HepG2 (cell line): ENCODE results near the gene WASHC2C. TPM values are rescaled to one million over a fixed set of nuclear protein-coding genes. Genes with fewer than 3 reads are reported as not detected.
"Not testable (repeated sequence)": the region's sequence is repeated elsewhere in the genome, so short reads cannot be mapped to it uniquely, and the experiment has no call there.

Experiments
- ATAC-seq: fragments of 200-7000 bp; cut with Tn5 transposase; 3 replicates; pipeline ENCODE4 v1.9.1; 2020; ENCODE audit warnings: mild to moderate bottlenecking, moderate library complexity
- BruUV-seq: library from RNA; stranded (reverse); fragments of 400-500 nt; replicated peaks from 2 replicates; lab custom pipeline; 2021; lab: Mats Ljungman, UMichigan
- CTCF ChIA-PET: fragments of 300-600 bp; formaldehyde crosslinking; extraction: SDS; loops from one replicate; lab custom pipeline; 2021; ENCODE audit warnings: low total read pairs, inconsistent platforms, low intra/inter-chr PET ratio; lab: Yijun Ruan, JAX
- POLR2A ChIA-PET: fragments of 350-600 bp; sonication (Branson Sonifier 250); formaldehyde crosslinking; loops from one replicate; lab custom pipeline; 2020; ENCODE audit warnings: antibody characterized with exemption, inconsistent platforms; lab: Yijun Ruan, JAX
- DNase-seq: peaks from one replicate; pipeline ENCODE4 v3.0.0-alpha.2; 2015; ENCODE audit warnings: low spot score
- FAIRE-seq: peaks from 3 replicates; lab custom pipeline; 2011; peaks lifted over from hg19 to GRCh38; lab: Jason Lieb, UNC
- H2AFZ ChIP-seq: one replicate; pipeline ENCODE4 v1.6.1; 2011; ENCODE audit warnings: low read length, inconsistent platforms
- H3K27ac ChIP-seq: fragments of 300-600 bp; 3 replicates; pipeline ENCODE4 v1.8.0; 2011; ENCODE audit warnings: mixed run types, mild to moderate bottlenecking, mixed read lengths, low read length, inconsistent platforms; ENCODE audit not compliant: insufficient read depth; ENCODE audit errors: extremely low read length
- H3K27me3 ChIP-seq, 2 experiments: fragments of 200-600 bp in 1 of 2; 2 replicates in 1 of 2; 3 replicates in 1 of 2; pipeline versions ENCODE4 v1.6.0 to v1.8.0; 2011; ENCODE audit warnings: low read length in 2 of 2, mild to moderate bottlenecking in 2 of 2, moderate library complexity in 2 of 2, inconsistent platforms in 1 of 2; ENCODE audit not compliant: insufficient read depth in 2 of 2, control insufficient read depth in 1 of 2
- H3K36me3 ChIP-seq, 2 experiments: fragments of 200-600 bp in 1 of 2; replicated peaks in 1 of 2; 2 replicates in 1 of 2; 3 replicates in 1 of 2; pipeline versions ENCODE4 v1.5.1 to v1.8.0; 2011; ENCODE audit warnings: low read length in 2 of 2, inconsistent platforms in 1 of 2; ENCODE audit not compliant: insufficient read depth in 2 of 2, control insufficient read depth in 1 of 2
- H3K4me1 ChIP-seq: 2 replicates; pipeline ENCODE4 v1.5.1; 2012; ENCODE audit warnings: low read length, inconsistent platforms; ENCODE audit not compliant: insufficient read depth
- H3K4me2 ChIP-seq: 2 replicates; pipeline ENCODE4 v1.6.0; 2011; ENCODE audit warnings: low read depth, low read length, inconsistent platforms
- H3K4me3 ChIP-seq, 3 experiments: fragments of 200-600 bp in 1 of 3; sonication (generic), shearing (Covaris generic) in 1 of 3; replicated peaks in 1 of 3; 2 replicates each; pipeline ENCODE4 v1.5.1; 2011 to 2016; ENCODE audit warnings: low read length in 3 of 3, inconsistent platforms in 2 of 3, low read depth in 2 of 3, mild to moderate bottlenecking in 2 of 3, control low read depth in 1 of 3, mixed read lengths in 1 of 3; ENCODE audit not compliant: insufficient read depth in 1 of 3
- H3K79me2 ChIP-seq: one replicate; pipeline ENCODE4 v1.6.1; 2011; ENCODE audit warnings: low read length, inconsistent platforms; ENCODE audit not compliant: insufficient read depth
- H3K9ac ChIP-seq: 2 replicates; pipeline ENCODE4 v1.6.0; 2011; ENCODE audit warnings: mild to moderate bottlenecking, low read depth, low read length, inconsistent platforms; ENCODE audit not compliant: insufficient read depth
- H3K9me3 ChIP-seq: 2 replicates; pipeline ENCODE4 v1.5.1; 2012; ENCODE audit warnings: mild to moderate bottlenecking, low read length
- H4K20me1 ChIP-seq: 2 replicates; pipeline ENCODE4 v1.6.0; 2011; ENCODE audit warnings: inconsistent platforms, mild to moderate bottlenecking, low read length, moderate library complexity; ENCODE audit not compliant: insufficient read depth
- WGBS: methylation state at CpG from one replicate; pipeline ENCODE4 v1.1.6; 2017; ENCODE audit warnings: low lambda C conversion rate; 5-methylcytosine and 5-hydroxymethylcytosine counted together
- in situ Hi-C: cut with HindIII; loops from 2 replicates; pipeline ENCODE4 v1.10.0; 2017; ENCODE audit warnings: low pct_unique_long_range_greater_than_20kb; ENCODE audit not compliant: extremely low pct_ligation_motif_present
- intact Hi-C: fragments of 100-400 bp; cut with micrococcal nuclease; formaldehyde crosslinking; loops from one replicate; pipeline ENCODE4 v1.10.0; 2022; ENCODE audit not compliant: unreplicated experiment
- polyA plus RNA-seq, 8 experiments: library from polyadenylated mRNA; depleted of rRNA in 3 of 8; stranded (reverse) in 7 of 8; unstranded in 1 of 8; fragments of >200 nt; fragmentation: Illumina TruSeq in 4 of 8; extraction: Trizol in 4 of 8; gene quantifications; 2 replicates each; pipeline versions ENCODE4 v1.2.1 to v1.2.3, GENCODE V29; 2011 to 2016; ENCODE audit warnings: low read depth in 4 of 8, missing spikeins in 1 of 8, mixed read lengths in 1 of 8; ENCODE audit not compliant: insufficient read depth in 1 of 8
- total RNA-seq, 5 experiments: library from RNA; depleted of rRNA; stranded (reverse); fragments of >200 nt; fragmentation: Illumina TruSeq; extraction: Trizol; gene quantifications; 2 replicates each; pipeline ENCODE4 v1.2.3, GENCODE V29; 2016; ENCODE audit warnings: low read depth in 1 of 5

Gene WASHC2C
- total and polyA plus RNA-seq, 2 of the 13 experiments (the other 11 are each of a cell fraction or from before 2014, with no cell fraction given): 17.8 to 20.8 TPM

- WGBS: 92% methylated on average over 3 of the region's 5 CpGs
Measured at GRCh38 chr10:45752210-45752609, 25.1 kb downstream of the WASHC2C start.

GRCh38 chr10:45753979-45754495, 27.0 kb downstream of the WASHC2C start:
- H3K27ac ChIP-seq, DNase-seq, H3K27me3 ChIP-seq, H4K20me1 ChIP-seq, H3K9me3 ChIP-seq, CTCF ChIA-PET, POLR2A ChIA-PET, H2AFZ ChIP-seq, H3K4me3 ChIP-seq, H3K4me2 ChIP-seq, H3K9ac ChIP-seq, H3K4me1 ChIP-seq, intact Hi-C loops, in situ Hi-C loops, ATAC-seq, H3K36me3 ChIP-seq, BruUV-seq, FAIRE-seq, H3K79me2 ChIP-seq: not testable (repeated sequence)
- WGBS: 95% methylated on average over 6 of the region's 7 CpGs

More at GRCh38 chr10:45752210-45752609, 25.1 kb downstream of the WASHC2C start:
- H3K79me2 ChIP-seq, FAIRE-seq, CTCF ChIA-PET, H3K27me3 ChIP-seq, DNase-seq, POLR2A ChIA-PET, H3K4me2 ChIP-seq, H3K27ac ChIP-seq, in situ Hi-C loops, ATAC-seq, H3K4me1 ChIP-seq, H3K4me3 ChIP-seq, BruUV-seq, H3K36me3 ChIP-seq, intact Hi-C loops, H4K20me1 ChIP-seq, H2AFZ ChIP-seq, H3K9me3 ChIP-seq, H3K9ac ChIP-seq: not testable (repeated sequence)

- POLR2A ChIA-PET, H3K27ac ChIP-seq, H3K4me3 ChIP-seq, DNase-seq, intact Hi-C loops, H3K27me3 ChIP-seq, H4K20me1 ChIP-seq, H3K9ac ChIP-seq, H3K36me3 ChIP-seq, in situ Hi-C loops, FAIRE-seq, H3K4me2 ChIP-seq, ATAC-seq, H3K79me2 ChIP-seq, CTCF ChIA-PET, H2AFZ ChIP-seq, H3K9me3 ChIP-seq, H3K4me1 ChIP-seq: not testable (repeated sequence)
- TSS peak; percentile 29 for BruUV-seq
- WGBS: 100% methylated on average over 5 of the region's 5 CpGs
Measured at GRCh38 chr10:45755083-45755482, 28.0 kb downstream of the WASHC2C start.

- H3K9me3 ChIP-seq, CTCF ChIA-PET, H3K4me3 ChIP-seq, H3K79me2 ChIP-seq, H3K4me2 ChIP-seq, H3K9ac ChIP-seq, H3K4me1 ChIP-seq, DNase-seq, BruUV-seq, H3K27me3 ChIP-seq, H3K27ac ChIP-seq, intact Hi-C loops, H2AFZ ChIP-seq, ATAC-seq, in situ Hi-C loops, H3K36me3 ChIP-seq, POLR2A ChIA-PET, H4K20me1 ChIP-seq, FAIRE-seq: not testable (repeated sequence)
- WGBS: 100% methylated on average over 1 of the region's 3 CpGs
Measured at GRCh38 chr10:45756065-45756464, 29.0 kb downstream of the WASHC2C start.
